ENCODE data around the gene DIAPH2. TPM values are rescaled to one million over a fixed set of nuclear protein-coding genes. Genes with fewer than 3 reads are reported as not detected.
"Not testable (repeated sequence)": the region's sequence is repeated elsewhere in the genome, so short reads cannot be mapped to it uniquely, and the experiment has no call there.

DIAPH2 gene
- total RNA-seq, 2 donors from 2014 or later: 19.1 to 31.9 TPM

- no peak overlapping the region for H3K4me3 ChIP-seq
- no peaks in the 10 kb centered on the region for H3K36me3 ChIP-seq
- no peak for DNase-seq
- H3K9me3 ChIP-seq: no peaks in the 10 kb centered on the region
- H3K9ac ChIP-seq (ENCODE audit: low read depth in 2 of 2, low read length in 2 of 2): no peak overlapping the region
- TF ChIP-seq CTCF (IDR thresholded peaks at IDR 0.05): no peak
- intact Hi-C loops (cut with DNase I): no loop called here
- no peak overlapping the region for H3K27ac ChIP-seq
- H3K27me3 ChIP-seq: no peaks in the 10 kb centered on the region
- H3K4me1 ChIP-seq: no peaks in the 10 kb centered on the region
Measured at GRCh38 chrX:96729868-96730643, 45.4 kb downstream of the DIAPH2 start.

- H3K9me3 ChIP-seq; H3K27ac ChIP-seq; DNase-seq; H3K9ac ChIP-seq (ENCODE audit: low read depth in 2 of 2, low read length in 2 of 2); intact Hi-C loops (cut with DNase I); H3K27me3 ChIP-seq; H3K4me3 ChIP-seq; H3K4me1 ChIP-seq; H3K36me3 ChIP-seq: not testable (repeated sequence)
Measured at GRCh38 chrX:96731000-96731399, 46.4 kb downstream of the DIAPH2 start.

- no peak for TF ChIP-seq CTCF (IDR thresholded peaks at IDR 0.05)
- no peak for DNase-seq
- no peak overlapping the region for H3K27ac ChIP-seq
- no peaks in the 10 kb centered on the region for H3K36me3 ChIP-seq
- H3K4me1 ChIP-seq: no peaks in the 10 kb centered on the region
- no peak overlapping the region for H3K9ac ChIP-seq (ENCODE audit: low read depth in 2 of 2, low read length in 2 of 2)
- H3K4me3 ChIP-seq: no peak overlapping the region
- H3K27me3 ChIP-seq: no peaks in the 10 kb centered on the region
- no peaks in the 10 kb centered on the region for H3K9me3 ChIP-seq
- intact Hi-C loops (cut with DNase I): no loop called here
Measured at GRCh38 chrX:96743367-96744073, 58.9 kb downstream of the DIAPH2 start.

GRCh38 chrX:96752781-96753180, 68.1 kb downstream of the DIAPH2 start:
- Histone ChIP-seq H3K4me3 (no peak overlapping the region), H3K9ac (ENCODE audit: low read depth in 2 of 2, low read length in 2 of 2) (no peak overlapping the region), H3K4me1 (no peaks in the 10 kb centered on the region), H3K27me3 (no peaks in the 10 kb centered on the region), H3K36me3 (no peaks in the 10 kb centered on the region), H3K9me3 (no peaks in the 10 kb centered on the region), H3K27ac (no peak overlapping the region)
- intact Hi-C loops (cut with DNase I): no loop called here
- DNase-seq: no peak
- TF ChIP-seq CTCF (IDR thresholded peaks at IDR 0.05): no peak

- no peaks in the 10 kb centered on the region for H3K4me1 ChIP-seq
- H3K27me3 ChIP-seq: no peaks in the 10 kb centered on the region
- H3K36me3 ChIP-seq: no peaks in the 10 kb centered on the region
- no peaks in the 10 kb centered on the region for H3K9me3 ChIP-seq
- DNase-seq: no peak
- H3K4me3 ChIP-seq: no peak overlapping the region
- intact Hi-C loops (cut with DNase I): no loop called here
- no peak overlapping the region for H3K27ac ChIP-seq
- TF ChIP-seq CTCF (IDR thresholded peaks at IDR 0.05): no peak
- no peak overlapping the region for H3K9ac ChIP-seq (ENCODE audit: low read depth in 2 of 2, low read length in 2 of 2)
Measured at GRCh38 chrX:96753230-96753629, 68.6 kb downstream of the DIAPH2 start.

- TF ChIP-seq CTCF (IDR thresholded peaks at IDR 0.05): no peak
- intact Hi-C loops (cut with DNase I): no loop called here
- no peaks in the 10 kb centered on the region for H3K27me3 ChIP-seq
- H3K4me3 ChIP-seq: no peak overlapping the region
- no peak overlapping the region for H3K27ac ChIP-seq
- no peaks in the 10 kb centered on the region for H3K9me3 ChIP-seq
- no peak for DNase-seq
- no peaks in the 10 kb centered on the region for H3K4me1 ChIP-seq
- no peak overlapping the region for H3K9ac ChIP-seq (ENCODE audit: low read depth in 2 of 2, low read length in 2 of 2)
- H3K36me3 ChIP-seq: no peaks in the 10 kb centered on the region
Measured at GRCh38 chrX:96756491-96756890, 71.8 kb downstream of the DIAPH2 start.
